H1 (cell line): ENCODE measurements around the gene MOG. TPM values are rescaled to one million over a fixed set of nuclear protein-coding genes. Genes with fewer than 3 reads are reported as not detected.

ENCODE experiments used
- EGR1 ChIP-seq: IDR thresholded peaks from 2 replicates; pipeline ENCODE4 v1.6.1; 2011; ENCODE audit warnings: low read depth, low read length, borderline replicate concordance
- SAP30 ChIP-seq: fragments of 300-600 bp; sonication (generic); IDR thresholded peaks from 2 replicates; pipeline ENCODE4 v1.7.1; 2012; ENCODE audit warnings: low read length, moderate library complexity, mild to moderate bottlenecking, inconsistent platforms; ENCODE audit not compliant: insufficient read depth, insufficient replicate concordance
- TAF1 ChIP-seq: IDR thresholded peaks from 2 replicates; pipeline ENCODE4 v1.6.1; 2011; ENCODE audit warnings: mild to moderate bottlenecking, low read depth, low read length
- ZNF274 ChIP-seq: IDR thresholded peaks from 2 replicates; pipeline ENCODE4 v1.7.0; 2012; ENCODE audit warnings: low read length, borderline replicate concordance; ENCODE audit errors: extremely low read depth
- polyA plus RNA-seq, 7 experiments: library from polyadenylated mRNA; depleted of rRNA in 3 of 7; stranded (reverse) in 5 of 7; unstranded in 2 of 7; fragments of >200 nt in 5 of 7; fragments of 200-250 nt in 2 of 7; gene quantifications; 1 replicate in 5 of 7; 2 replicates in 1 of 7; 4 replicates in 1 of 7; pipeline versions ENCODE4 v1.2.1 to v1.2.3, GENCODE V29; 2011 to 2013; ENCODE audit warnings: missing spikeins in 2 of 7, mixed read lengths in 2 of 7
- total RNA-seq: library from RNA; stranded (reverse); fragmentation: NEBNext Ultra II Directional; extraction: Animal tissue kit (Norgen Biotek cat#: 25700); gene quantifications from 2 replicates; pipeline ENCODE4 v1.2.1, GENCODE V29; 2021

MOG gene
- total and polyA plus RNA-seq, 2 of the 8 experiments (the other 6 are each of a cell fraction or from before 2014, with no cell fraction given): 0.17 to 0.86 TPM

DNA sequence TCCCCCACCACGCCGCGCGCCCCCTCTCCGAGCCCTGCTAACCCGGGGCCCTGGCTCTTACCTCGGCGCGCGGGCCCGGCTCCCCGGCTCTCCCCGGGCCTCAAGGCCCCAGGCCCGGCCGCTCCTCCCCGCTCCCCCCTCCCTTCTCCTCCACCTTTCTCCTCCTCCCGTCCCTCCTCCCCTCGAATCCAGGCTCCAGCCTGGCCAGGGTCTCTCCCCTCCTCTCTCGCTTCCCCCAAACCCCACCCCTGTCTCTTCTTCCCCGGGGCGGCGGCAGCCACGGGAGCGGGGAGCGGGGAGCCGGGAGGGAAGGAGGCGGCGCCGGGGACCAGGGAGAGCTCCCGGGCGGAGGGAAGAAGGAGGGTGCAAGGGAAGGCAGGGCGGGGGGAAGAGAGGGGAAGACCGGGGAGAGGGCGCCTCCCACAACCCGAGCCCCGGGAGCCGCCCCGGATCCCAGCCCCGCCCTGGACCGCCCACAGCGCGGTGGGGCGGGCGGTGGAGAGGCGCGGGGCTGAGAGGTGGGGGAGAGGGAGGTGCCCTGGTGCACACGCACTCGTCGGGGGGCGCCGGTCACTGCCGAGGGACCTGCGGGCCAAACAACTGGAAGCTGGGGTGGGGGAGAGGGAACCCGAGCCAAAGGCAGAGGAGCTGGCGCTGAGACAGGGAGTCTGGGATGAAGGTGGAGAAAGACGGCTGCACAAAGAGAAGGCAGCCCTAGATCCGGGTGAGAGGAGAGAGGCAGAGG is 23.9 kb upstream of the MOG start, which contains the start of gene GABBR1 (continued):
- TF ChIP-seq EGR1 (peak; percentile 55; the same call in 1 of the 2 replicates), ZNF274 (no peak), TAF1 (peak; percentile 6; the same call in 1 of the 2 replicates), SAP30 (no peak)
- TF ChIP-seq, all 59 proteins: peak for 7
